CD4-positive, alpha-beta T cell (primary cell): ENCODE results near the gene SORCS2. TPM values are rescaled to one million over a fixed set of nuclear protein-coding genes. Genes with fewer than 3 reads are reported as not detected.

Experiments used
- ATAC-seq: fragments of 200-7000 bp; cut with Tn5 transposase; one replicate; pipeline ENCODE4 v1.10.0; 2022; ENCODE audit warnings: mild to moderate bottlenecking; ENCODE audit not compliant: poor library complexity
- CTCF ChIA-PET: fragments of 350-600 bp; sonication (Branson Sonifier 250); formaldehyde crosslinking; loops from one replicate; lab custom pipeline; 2021; ENCODE audit warnings: antibody characterized with exemption, inconsistent platforms; lab: Charles Lee
- POLR2A ChIA-PET: fragments of 350-600 bp; sonication (Branson Sonifier 250); formaldehyde crosslinking; loops from one replicate; lab custom pipeline; 2021; ENCODE audit warnings: antibody characterized with exemption, inconsistent platforms; lab: Charles Lee
- DNase-seq, 14 experiments: peaks; one replicate each; pipeline ENCODE4 v3.0.0-alpha.2; 2013 to 2020; ENCODE audit warnings: mixed read lengths in 2 of 14
- H3K27ac ChIP-seq, 2 donors: one replicate each; pipeline versions ENCODE4 v1.5.1 to v1.7.0; 2013; ENCODE audit warnings: low read length in 2 of 2, low read depth in 1 of 2, mild to moderate bottlenecking in 1 of 2
- H3K27me3 ChIP-seq, 2 experiments: 1 replicate in 1 of 2; 2 replicates in 1 of 2; pipeline versions ENCODE4 v1.6.1 to v1.7.0; 2013; ENCODE audit warnings: low read length in 2 of 2, control low read depth in 1 of 2, mild to moderate bottlenecking in 1 of 2, moderate library complexity in 1 of 2; ENCODE audit not compliant: insufficient read depth in 2 of 2, control insufficient read depth in 1 of 2
- H3K36me3 ChIP-seq: one replicate; pipeline ENCODE4 v1.6.1; 2013; ENCODE audit warnings: low read length, control low read depth; ENCODE audit not compliant: insufficient read depth
- H3K4me1 ChIP-seq: one replicate; pipeline ENCODE4 v1.6.1; 2013; ENCODE audit warnings: low read length, control low read depth; ENCODE audit not compliant: insufficient read depth
- H3K4me3 ChIP-seq: one replicate; pipeline ENCODE4 v1.5.1; 2013; ENCODE audit warnings: mild to moderate bottlenecking, low read length, moderate library complexity
- H3K9me3 ChIP-seq, 2 experiments: 1 replicate in 1 of 2; 2 replicates in 1 of 2; pipeline versions ENCODE4 v1.6.1 to v1.7.0; 2013; ENCODE audit warnings: low read length in 2 of 2, mild to moderate bottlenecking in 2 of 2, control low read depth in 1 of 2, moderate library complexity in 1 of 2; ENCODE audit not compliant: control insufficient read depth in 1 of 2, insufficient read depth in 1 of 2
- H3K27ac Mint-ChIP-seq: one replicate; pipeline ENCODE4 v1.8.0; 2020; ENCODE audit warnings: mixed read lengths
- H3K27me3 Mint-ChIP-seq: one replicate; pipeline ENCODE4 v1.8.0; 2021; ENCODE audit warnings: mixed read lengths
- H3K36me3 Mint-ChIP-seq: one replicate; pipeline ENCODE4 v1.8.0; 2021; ENCODE audit warnings: low read depth, mixed read lengths
- H3K4me1 Mint-ChIP-seq: one replicate; pipeline ENCODE4 v1.8.0; 2021; ENCODE audit warnings: low read depth, mixed read lengths
- H3K4me3 Mint-ChIP-seq: one replicate; pipeline ENCODE4 v1.8.0; 2020; ENCODE audit warnings: mild to moderate bottlenecking, mixed read lengths
- H3K9me3 Mint-ChIP-seq: one replicate; pipeline ENCODE4 v1.8.0; 2020; ENCODE audit warnings: mixed read lengths
- CTCF ChIP-seq: fragments of 200-600 bp; IDR thresholded peaks from one replicate; pipeline ENCODE4 v1.8.0; 2022; ENCODE audit warnings: antibody characterized with exemption, mild to moderate bottlenecking
- intact Hi-C, 2 experiments: fragments of 100-400 bp; cut with DNase I in 1 of 2; cut with micrococcal nuclease in 1 of 2; formaldehyde crosslinking; loops; one replicate each; pipeline versions ENCODE4 v1.15.1 to v1.9.0; 2023 to 2025; cut with DNase I, micrococcal nuclease
- total RNA-seq, 174 experiments: library from RNA in 2 of 174; stranded (reverse) in 2 of 174; gene quantifications; one replicate each; pipeline ENCODE4 v1.2.3 and lab custom pipeline; 2021 to 2026

The SORCS2 gene
- total RNA-seq, 2 experiments from 2014 or later = not detected

GRCh38 chr4:7675612-7676320 lies 483.4 kb downstream of the SORCS2 start:
- ATAC-seq (no peak), DNase-seq (no peak)
- Histone ChIP-seq H3K9me3 (peaks cover 0 to 14% of the 10 kb centered on the region in 2 experiments), H3K27me3 (no peaks in the 10 kb centered on the region), H3K27ac (no peak overlapping the region), H3K4me3 (no peak overlapping the region), H3K4me1 (no peaks in the 10 kb centered on the region), H3K36me3 (no peaks in the 10 kb centered on the region)
- Mint-ChIP-seq H3K36me3 (no peaks in the 10 kb centered on the region), H3K4me3 (no peak overlapping the region), H3K4me1 (no peaks in the 10 kb centered on the region), H3K27me3 (peaks cover 4% of the 10 kb centered on the region), H3K27ac (no peak overlapping the region), H3K9me3 (peaks cover 6% of the 10 kb centered on the region)
- TF ChIP-seq CTCF = no peak
- POLR2A ChIA-PET = no interaction called here
- intact Hi-C loops = no loop called here
- CTCF ChIA-PET = no interaction called here

GRCh38 chr4:7676398-7676922 lies 484.1 kb downstream of the SORCS2 start:
- H3K36me3 Mint-ChIP-seq = no peaks in the 10 kb centered on the region
- POLR2A ChIA-PET = no interaction called here
- Histone ChIP-seq H3K4me3 (no peak overlapping the region), H3K27ac (no peak overlapping the region), H3K27me3 (no peaks in the 10 kb centered on the region), H3K9me3 (peaks cover 0 to 14% of the 10 kb centered on the region in 2 experiments), H3K36me3 (no peaks in the 10 kb centered on the region), H3K4me1 (no peaks in the 10 kb centered on the region)
- no peak for DNase-seq
- ATAC-seq = no peak
- peaks cover 2% of the 10 kb centered on the region for H3K9me3 Mint-ChIP-seq
- H3K4me3 Mint-ChIP-seq = no peak overlapping the region
- no peak overlapping the region for H3K27ac Mint-ChIP-seq
- CTCF ChIA-PET = no interaction called here
- H3K4me1 Mint-ChIP-seq = no peaks in the 10 kb centered on the region
- peaks cover 4% of the 10 kb centered on the region for H3K27me3 Mint-ChIP-seq
- intact Hi-C loops = no loop called here
- no peak for TF ChIP-seq CTCF

- H3K36me3 ChIP-seq = no peaks in the 10 kb centered on the region
- TF ChIP-seq CTCF = no peak
- Mint-ChIP-seq H3K36me3 (no peaks in the 10 kb centered on the region), H3K4me3 (no peak overlapping the region), H3K27me3 (peaks cover 4% of the 10 kb centered on the region), H3K27ac (no peak overlapping the region), H3K9me3 (no peaks in the 10 kb centered on the region), H3K4me1 (no peaks in the 10 kb centered on the region)
- ATAC-seq (no peak), DNase-seq (no peak)
- intact Hi-C loops = no loop called here
- peaks cover 0 to 14% of the 10 kb centered on the region in 2 experiments for H3K9me3 ChIP-seq
- POLR2A ChIA-PET = no interaction called here
- no peaks in the 10 kb centered on the region for H3K4me1 ChIP-seq
- CTCF ChIA-PET = no interaction called here
- H3K4me3 ChIP-seq = no peak overlapping the region
- H3K27me3 ChIP-seq = no peaks in the 10 kb centered on the region
- H3K27ac ChIP-seq = no peak overlapping the region
These were observed 484.7 kb downstream of the SORCS2 start for GRCh38 chr4:7677086-7677485.
